Measurements from ENCODE around the gene NGFR. TPM values are rescaled to one million over a fixed set of nuclear protein-coding genes. Genes with fewer than 3 reads are reported as not detected.

Gene NGFR
- total and polyA plus RNA-seq, 2 experiments from 2014 or later, result 16.5 to 27.0 TPM

DNA sequence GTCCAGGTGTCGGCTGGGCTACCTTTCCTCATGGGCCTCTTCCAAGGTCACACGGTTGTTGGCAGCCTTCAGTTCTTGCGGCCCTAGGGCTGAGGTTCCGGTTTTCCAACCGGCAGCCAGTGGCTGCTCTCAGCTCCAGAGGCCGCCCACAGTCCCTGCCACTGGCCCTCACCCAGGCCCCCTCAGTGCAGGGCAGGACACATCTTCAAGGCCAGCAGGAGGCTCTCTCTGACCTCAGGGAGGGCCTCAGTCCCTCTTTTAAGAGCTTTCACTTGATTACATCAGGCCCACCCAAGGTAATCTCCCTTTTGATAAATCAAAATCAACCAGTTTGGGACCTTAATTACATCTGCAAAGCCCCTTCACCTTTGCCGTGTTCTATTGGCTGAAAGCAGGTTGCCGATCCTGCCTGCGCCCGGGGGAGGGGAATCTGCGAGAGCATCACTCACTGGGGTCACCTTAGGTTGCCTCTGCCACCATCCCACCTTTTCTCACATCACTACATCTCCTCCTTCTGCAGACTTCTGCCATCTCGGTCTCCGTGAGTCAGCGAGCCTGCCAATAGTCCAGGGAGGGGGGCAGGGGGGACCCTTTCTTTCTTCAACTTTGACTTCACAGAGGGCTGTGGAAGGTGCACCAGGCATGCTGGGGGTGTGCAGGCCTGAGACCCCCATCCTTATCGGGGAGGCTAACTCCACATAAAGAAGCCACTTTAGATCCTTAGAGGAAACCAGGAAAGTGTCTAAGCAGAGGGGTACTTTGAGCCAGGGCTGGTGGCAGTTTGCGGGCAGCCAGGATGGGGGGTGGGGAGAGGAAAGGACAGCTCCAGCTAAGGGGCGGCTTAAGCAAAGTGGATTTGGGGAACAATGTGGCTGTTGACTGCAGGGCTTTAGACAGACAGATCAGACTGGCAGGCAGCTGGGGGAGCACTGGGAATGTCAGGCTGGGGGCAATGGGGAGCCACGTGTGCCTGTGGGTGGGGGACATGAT lies 51.7 kb downstream of the NGFR start:
- Histone ChIP-seq H3K9me3 (ENCODE audit: low read depth) (no peaks in the 10 kb centered on the region), H3K27ac (no peak overlapping the region), H3K27me3 (no peaks in the 10 kb centered on the region), H3K36me3 (no peaks in the 10 kb centered on the region), H3K4me1 (ENCODE audit: low read depth) (no peaks in the 10 kb centered on the region), H3K4me3 (no peak overlapping the region)
- DNase-seq (ENCODE audit: low read depth in 1 of 2, low spot score in 1 of 2), result no peak
- TF ChIP-seq, protein P1, sequence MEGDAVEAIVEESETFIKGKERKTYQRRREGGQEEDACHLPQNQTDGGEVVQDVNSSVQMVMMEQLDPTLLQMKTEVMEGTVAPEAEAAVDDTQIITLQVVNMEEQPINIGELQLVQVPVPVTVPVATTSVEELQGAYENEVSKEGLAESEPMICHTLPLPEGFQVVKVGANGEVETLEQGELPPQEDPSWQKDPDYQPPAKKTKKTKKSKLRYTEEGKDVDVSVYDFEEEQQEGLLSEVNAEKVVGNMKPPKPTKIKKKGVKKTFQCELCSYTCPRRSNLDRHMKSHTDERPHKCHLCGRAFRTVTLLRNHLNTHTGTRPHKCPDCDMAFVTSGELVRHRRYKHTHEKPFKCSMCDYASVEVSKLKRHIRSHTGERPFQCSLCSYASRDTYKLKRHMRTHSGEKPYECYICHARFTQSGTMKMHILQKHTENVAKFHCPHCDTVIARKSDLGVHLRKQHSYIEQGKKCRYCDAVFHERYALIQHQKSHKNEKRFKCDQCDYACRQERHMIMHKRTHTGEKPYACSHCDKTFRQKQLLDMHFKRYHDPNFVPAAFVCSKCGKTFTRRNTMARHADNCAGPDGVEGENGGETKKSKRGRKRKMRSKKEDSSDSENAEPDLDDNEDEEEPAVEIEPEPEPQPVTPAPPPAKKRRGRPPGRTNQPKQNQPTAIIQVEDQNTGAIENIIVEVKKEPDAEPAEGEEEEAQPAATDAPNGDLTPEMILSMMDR (IDR thresholded peaks at IDR 0.05; ENCODE audit: low read depth, low read length), result no peak

DNA sequence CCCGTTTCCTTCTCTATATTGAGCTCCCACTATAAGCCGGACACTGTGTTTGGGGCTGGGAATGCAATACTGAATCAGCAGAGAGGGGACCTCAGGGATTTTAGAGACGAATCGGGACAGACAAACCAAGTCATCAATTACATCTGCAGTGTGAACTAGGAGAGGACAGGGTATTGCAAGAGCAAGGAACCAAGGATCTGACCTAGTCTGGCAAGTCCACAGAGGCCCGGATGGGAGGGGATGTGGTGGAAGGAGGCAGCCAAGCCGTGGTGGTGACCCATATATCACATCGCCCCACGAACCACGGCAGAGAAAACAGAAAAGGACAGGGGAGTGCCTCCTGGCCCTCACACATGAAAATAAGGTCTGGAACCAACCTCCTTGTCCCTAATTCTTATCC lies 52.5 kb downstream of the NGFR start:
- no peaks in the 10 kb centered on the region for H3K27me3 ChIP-seq
- TF ChIP-seq, protein P1 (IDR thresholded peaks at IDR 0.05; ENCODE audit: low read depth, low read length), result no peak
- no peaks in the 10 kb centered on the region for H3K4me1 ChIP-seq (ENCODE audit: low read depth)
- no peaks in the 10 kb centered on the region for H3K36me3 ChIP-seq
- H3K4me3 ChIP-seq, result no peak overlapping the region
- H3K27ac ChIP-seq, result no peak overlapping the region
- DNase-seq (ENCODE audit: low read depth in 1 of 2, low spot score in 1 of 2), result no peak
- no peaks in the 10 kb centered on the region for H3K9me3 ChIP-seq (ENCODE audit: low read depth)

DNA sequence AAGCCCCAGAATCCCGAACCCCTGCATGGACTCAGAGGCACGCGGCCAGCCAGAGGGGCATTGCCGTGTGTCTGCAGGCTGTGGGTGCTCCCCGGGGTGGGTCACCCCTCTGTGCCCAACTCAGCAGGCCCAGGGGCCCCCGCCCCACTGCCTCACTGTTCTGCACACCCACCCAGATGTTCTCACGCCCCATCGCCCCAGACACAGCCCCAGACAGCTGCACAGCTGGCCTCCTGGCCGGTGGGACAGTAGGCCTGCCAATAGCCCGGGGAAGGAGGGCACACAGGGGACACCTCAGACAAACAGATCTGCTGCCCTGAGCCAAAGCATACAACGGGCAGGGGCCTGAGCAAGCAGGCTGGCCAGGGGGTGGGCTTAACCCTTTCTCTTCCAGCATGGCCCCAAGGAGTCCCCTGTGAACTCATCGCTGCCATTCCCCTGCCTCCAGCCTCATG lies 53.0 kb downstream of the NGFR start:
- H3K27me3 ChIP-seq, result no peaks in the 10 kb centered on the region
- no peaks in the 10 kb centered on the region for H3K9me3 ChIP-seq (ENCODE audit: low read depth)
- H3K4me1 ChIP-seq (ENCODE audit: low read depth), result no peaks in the 10 kb centered on the region
- H3K36me3 ChIP-seq, result no peaks in the 10 kb centered on the region
- TF ChIP-seq, protein P1 (IDR thresholded peaks at IDR 0.05; ENCODE audit: low read depth, low read length), result no peak
- DNase-seq (ENCODE audit: low read depth in 1 of 2, low spot score in 1 of 2), result no peak
- no peak overlapping the region for H3K27ac ChIP-seq
- H3K4me3 ChIP-seq, result no peak overlapping the region

DNA sequence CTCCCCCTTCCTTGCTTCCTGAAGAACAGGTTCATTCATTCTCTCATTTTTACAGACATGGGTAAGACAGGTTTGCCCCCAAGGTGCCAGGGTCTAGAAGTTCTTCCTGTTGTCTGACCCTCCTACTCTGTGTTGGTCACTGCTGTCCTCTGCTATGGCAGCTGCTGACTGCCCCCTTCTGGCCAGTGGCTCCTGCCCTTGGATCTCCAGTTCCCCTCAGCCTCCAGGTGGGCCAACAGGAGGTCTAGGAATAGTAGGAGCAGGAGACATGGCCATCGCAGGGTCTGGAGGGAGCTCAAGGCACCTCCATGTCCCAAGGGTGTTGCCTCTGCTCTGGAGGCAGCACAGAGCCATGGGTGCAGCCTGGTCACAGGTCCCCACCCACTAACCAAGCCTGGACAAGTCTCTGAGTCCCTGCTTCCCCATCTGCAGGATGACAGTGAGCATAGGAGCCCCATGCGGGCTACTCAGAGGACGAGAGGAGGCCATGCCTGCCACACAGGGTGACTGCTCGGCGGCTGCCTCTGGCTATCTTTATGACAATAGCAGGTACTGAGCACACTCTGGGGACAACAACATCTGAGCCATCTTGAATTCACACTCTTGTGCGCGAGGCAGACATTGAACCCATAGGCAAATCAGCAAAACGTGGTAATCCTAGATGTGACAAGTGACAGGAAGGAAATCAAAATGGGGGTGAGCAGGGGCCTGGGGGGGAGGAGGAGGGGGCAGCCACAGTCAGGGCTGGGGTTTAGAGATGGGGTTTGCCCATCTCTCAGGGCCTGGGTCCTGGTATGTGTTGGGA lies 53.6 kb downstream of the NGFR start:
- H3K27me3 ChIP-seq, result no peaks in the 10 kb centered on the region
- TF ChIP-seq, protein P1 (IDR thresholded peaks at IDR 0.05; ENCODE audit: low read depth, low read length), result peak; percentile 91
- DNase-seq (ENCODE audit: low read depth in 1 of 2, low spot score in 1 of 2), result peak; percentile 48 to 73
- no peaks in the 10 kb centered on the region for H3K4me1 ChIP-seq (ENCODE audit: low read depth)
- H3K4me3 ChIP-seq, result no peak overlapping the region
- H3K27ac ChIP-seq, result no peak overlapping the region
- H3K9me3 ChIP-seq (ENCODE audit: low read depth), result no peaks in the 10 kb centered on the region
- no peaks in the 10 kb centered on the region for H3K36me3 ChIP-seq

DNA sequence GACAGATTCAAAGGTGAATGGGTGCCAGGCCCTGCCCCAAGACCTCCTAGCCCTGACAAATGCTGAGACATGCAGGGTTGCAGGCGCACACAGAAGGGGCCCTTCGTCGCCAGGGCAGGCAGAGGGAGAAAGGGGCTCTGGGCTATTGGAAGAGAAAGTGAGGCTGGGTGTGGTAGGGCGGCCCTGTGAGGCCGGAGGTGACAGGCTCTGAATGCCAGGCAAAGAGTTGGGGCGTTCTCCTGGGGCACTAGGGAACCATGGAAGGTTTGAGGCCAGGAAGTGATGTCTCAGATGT lies 54.2 kb downstream of the NGFR start:
- Histone ChIP-seq H3K4me3 (no peak overlapping the region), H3K9me3 (ENCODE audit: low read depth) (no peaks in the 10 kb centered on the region), H3K4me1 (ENCODE audit: low read depth) (no peaks in the 10 kb centered on the region), H3K27me3 (no peaks in the 10 kb centered on the region), H3K27ac (no peak overlapping the region), H3K36me3 (no peaks in the 10 kb centered on the region)
- no peak for DNase-seq (ENCODE audit: low read depth in 1 of 2, low spot score in 1 of 2)
- TF ChIP-seq, protein P1 (IDR thresholded peaks at IDR 0.05; ENCODE audit: low read depth, low read length), result no peak
